SU-DHL-6 (cell line): Measurements from ENCODE around the gene PIGP.

Experiments
- EZH2phosphoT487 ChIP-seq: fragments of 200-600 bp; sonication (generic), shearing (Covaris generic); conservative IDR thresholded peaks from 2 replicates; pipeline ENCODE4 v1.6.1; 2018; ENCODE audit warnings: mild to moderate bottlenecking, antibody characterized with exemption, low read length, moderate library complexity, mixed read lengths
- TF ChIP-seq, protein P1 (sequence below): fragments of 200-600 bp; sonication (generic); IDR thresholded peaks from one replicate; pipeline ENCODE4 v1.5.1; 2017; ENCODE audit warnings: antibody characterized with exemption, mild to moderate bottlenecking, low read length, moderate library complexity; ENCODE audit not compliant: insufficient read depth, poor library complexity, severe bottlenecking

GRCh38 chr21:37058261-37058660 lies 14.6 kb downstream of the PIGP start:
- TF ChIP-seq, protein P1, sequence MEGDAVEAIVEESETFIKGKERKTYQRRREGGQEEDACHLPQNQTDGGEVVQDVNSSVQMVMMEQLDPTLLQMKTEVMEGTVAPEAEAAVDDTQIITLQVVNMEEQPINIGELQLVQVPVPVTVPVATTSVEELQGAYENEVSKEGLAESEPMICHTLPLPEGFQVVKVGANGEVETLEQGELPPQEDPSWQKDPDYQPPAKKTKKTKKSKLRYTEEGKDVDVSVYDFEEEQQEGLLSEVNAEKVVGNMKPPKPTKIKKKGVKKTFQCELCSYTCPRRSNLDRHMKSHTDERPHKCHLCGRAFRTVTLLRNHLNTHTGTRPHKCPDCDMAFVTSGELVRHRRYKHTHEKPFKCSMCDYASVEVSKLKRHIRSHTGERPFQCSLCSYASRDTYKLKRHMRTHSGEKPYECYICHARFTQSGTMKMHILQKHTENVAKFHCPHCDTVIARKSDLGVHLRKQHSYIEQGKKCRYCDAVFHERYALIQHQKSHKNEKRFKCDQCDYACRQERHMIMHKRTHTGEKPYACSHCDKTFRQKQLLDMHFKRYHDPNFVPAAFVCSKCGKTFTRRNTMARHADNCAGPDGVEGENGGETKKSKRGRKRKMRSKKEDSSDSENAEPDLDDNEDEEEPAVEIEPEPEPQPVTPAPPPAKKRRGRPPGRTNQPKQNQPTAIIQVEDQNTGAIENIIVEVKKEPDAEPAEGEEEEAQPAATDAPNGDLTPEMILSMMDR, result no peak
- no peak for TF ChIP-seq EZH2phosphoT487
